ENCODE measurements around the gene PRAF2.
A peak's percentile ranks its signal among the peaks of the same experiment; 100 is the strongest.

The PRAF2 gene

DNA sequence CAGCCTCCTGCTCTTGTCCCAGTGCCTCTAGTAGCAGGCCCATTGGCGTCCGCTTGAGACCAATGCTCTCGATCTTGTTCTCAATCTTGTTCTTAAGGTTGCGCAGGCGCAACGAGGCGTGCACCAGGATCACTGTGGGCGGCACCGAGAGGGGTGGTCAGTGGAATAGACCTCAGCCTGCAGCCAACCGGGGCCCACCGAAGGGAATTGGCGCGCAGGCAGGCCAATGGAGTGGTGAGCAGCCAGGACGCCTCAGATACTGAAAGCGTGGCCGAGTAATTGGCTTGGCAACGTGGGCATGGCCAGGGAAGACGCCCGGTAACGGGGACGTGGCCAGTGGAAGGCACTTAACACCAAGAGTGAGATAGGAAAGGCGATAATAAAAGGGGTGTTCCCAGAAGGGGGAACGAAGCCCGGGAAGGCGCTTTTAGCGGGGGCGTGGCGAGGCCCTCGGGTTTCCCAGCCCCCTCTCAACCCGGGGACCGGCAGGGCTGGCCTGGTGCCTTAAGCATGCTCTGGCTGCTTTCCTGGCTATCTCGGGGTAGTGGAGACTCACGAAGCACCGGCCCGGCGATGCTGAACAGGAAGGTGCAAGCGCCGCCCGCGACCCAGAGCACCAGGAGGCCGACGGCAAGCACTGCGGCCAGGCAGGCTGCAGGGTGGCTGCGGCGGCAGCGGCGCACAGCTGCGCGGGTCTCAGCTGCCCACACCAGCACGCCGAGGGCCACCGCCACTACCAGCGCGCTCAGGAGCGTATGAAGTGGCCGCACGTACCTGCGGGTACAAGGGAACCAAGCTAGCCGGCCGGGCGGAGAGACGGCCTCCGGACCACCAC lies 1.7 kb downstream of the PRAF2 start:
- DNase-seq, result no peak

DNA sequence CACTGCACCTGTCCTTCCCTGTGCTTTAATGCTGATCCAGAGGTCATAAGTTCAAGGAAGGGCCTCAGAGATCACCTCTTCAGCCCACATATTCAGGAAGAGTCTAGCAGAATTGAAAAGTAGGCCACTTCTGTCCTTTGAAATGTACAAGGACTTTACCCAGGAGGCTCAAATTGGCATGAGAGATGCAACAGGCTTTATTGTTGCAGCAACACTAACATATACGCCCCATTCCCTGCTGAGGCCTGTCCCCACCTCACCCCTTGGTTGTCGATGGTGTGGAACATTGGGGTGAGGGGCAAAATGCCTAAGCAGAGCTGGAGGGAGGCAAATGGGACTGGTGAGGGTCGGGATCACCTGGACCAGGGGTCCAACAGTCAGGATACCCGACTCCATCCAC lies 2.8 kb downstream of the PRAF2 start:
- DNase-seq, result no peak

DNA sequence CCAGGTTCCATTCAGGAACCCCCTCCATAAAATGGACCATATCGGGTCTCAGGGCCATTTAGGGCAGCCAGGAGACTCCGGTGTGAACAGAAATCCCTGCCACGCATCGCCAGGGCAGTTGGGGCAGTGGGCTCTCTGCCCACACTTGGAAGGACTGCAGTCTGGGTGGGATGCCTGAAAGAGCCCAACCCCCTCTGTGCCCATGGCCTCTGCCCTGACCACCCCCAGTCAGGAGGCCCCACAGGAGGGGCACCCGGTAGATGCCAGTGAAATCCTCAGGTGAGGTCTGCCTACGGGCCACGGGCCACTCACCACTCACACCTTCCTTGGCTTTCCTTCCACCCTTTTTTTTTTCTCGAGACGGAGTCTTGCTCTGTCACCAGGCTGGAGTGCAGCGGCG lies 4.8 kb downstream of the PRAF2 start:
- DNase-seq, result no peak

DNA sequence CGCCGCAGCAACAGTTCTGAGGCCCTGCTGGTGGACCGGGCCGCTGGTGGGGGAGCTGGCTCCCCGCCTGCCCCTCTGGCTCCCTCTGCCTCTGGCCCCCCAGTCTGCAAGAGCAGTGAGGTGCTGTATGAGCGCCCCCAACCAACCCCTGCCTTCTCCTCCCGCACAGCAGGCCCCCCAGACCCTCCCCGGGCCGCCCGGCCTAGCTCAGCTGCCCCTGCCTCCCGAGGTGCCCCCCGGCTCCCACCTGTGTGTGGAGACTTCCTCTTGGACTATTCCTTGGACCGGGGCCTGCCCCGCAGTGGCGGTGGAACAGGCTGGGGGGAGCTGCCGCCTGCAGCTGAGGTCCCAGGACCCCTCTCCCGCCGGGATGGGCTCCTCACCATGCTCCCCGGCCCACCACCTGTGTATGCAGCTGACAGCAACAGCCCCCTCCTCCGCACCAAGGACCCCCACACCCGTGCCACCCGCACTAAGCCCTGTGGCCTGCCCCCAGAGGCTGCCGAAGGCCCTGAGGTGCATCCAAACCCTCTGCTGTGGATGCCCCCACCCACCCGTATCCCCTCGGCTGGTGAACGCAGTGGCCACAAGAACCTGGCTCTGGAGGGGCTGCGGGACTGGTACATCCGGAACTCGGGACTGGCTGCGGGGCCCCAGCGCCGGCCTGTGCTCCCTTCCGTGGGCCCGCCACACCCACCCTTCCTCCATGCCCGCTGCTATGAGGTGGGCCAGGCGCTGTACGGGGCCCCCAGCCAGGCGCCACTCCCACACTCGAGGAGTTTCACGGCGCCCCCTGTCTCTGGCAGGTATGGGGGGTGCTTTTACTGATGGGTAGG lies 6.3 kb downstream of the PRAF2 start:
- DNase-seq, result no peak

DNA sequence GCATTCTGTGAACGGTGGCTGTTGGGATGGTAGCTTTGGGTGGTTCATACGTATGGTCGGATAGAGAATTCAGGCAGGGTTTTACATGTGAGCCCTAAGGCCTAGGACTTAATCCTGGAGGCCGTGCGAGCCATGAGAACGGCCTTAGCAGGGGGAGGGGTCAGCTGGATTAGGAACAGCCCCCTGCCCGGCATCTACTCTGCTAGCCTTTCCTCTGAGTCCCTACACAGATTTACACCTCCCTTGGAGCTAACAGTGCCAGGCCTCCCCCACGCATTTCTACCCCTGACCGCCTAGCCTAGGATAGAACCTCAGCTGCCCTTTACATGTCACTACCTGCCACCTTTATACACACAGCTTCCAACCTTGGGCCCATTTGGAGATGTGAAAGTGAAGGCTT lies 7.1 kb downstream of the PRAF2 start:
- DNase-seq, result no peak

DNA sequence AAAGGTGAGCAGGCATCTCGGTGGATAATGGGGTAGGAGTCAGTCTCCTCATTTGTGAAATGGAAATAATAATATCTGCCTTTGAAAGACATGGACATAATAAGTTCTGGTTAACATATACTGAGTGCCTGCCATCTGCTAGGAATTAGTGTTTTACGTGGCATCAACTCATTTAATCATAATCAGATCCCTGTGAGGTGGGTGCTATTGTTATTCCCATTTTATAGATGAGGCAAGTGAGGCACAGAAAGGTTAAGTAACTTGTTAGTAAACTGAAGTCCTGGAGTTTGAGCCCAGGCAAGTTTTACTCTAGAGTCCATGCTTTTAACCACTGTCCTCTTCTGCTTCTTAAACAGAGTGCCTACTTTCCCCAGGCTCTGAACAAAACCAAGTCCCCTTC lies 7.5 kb downstream of the PRAF2 start:
- no peak for DNase-seq

DNA sequence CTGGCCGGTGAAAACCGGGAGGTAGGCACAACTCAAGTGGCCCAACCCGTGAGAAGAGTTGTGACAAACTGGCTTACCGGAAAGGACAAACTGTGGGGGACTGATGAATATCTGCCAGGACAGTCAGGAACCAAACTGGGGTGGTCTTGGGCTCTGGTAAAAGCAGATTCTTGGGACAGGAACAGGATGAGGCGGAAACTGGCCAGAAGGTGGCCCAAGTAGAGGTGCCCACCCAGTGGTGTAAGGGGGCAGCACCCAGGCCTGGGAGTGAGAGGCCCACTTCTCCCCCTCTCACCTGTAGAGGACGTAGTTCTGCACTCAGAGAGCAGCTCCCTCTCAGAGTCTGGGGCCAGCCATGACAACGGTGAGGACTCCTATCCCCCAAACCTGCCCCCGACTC lies 9.1 kb downstream of the PRAF2 start:
- DNase-seq, result no peak

DNA sequence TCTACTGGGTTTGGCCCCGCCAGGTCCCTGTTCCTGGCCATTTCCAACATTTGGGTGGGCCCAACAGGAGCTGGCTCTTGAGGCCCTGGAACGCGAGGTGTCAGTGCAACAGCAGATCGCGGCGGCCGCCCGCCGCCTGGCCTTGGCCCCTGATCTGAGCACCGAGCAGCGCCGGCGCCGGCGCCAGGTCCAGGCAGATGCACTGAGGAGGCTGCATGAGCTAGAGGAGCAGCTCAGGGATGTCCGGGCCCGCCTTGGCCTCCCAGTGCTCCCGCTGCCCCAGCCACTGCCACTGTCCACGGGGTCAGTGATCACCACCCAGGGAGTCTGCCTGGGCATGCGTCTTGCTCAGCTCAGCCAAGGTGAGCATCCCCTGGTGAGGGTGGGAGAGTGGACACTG lies 9.5 kb downstream of the PRAF2 start:
- no peak for DNase-seq

DNA sequence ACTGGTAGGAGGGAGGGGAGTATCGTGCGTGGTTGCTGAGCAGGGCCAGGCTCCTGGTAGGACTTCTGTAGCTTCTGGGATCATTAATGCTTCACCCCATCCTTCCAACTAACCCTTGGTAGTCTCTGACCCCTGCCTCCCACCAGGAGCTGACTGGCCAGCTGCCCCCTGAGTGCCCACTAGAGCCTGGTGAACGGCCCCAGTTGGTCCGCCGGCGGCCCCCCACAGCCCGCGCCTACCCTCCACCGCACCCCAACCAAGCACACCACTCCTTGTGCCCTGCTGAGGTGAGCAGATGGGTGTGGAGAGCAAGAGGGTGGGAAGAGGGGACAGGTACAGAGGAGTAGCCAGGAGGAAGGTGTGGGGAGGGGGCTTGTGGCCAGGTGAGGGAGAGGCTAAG lies 10.1 kb downstream of the PRAF2 start:
- DNase-seq, result no peak

DNA sequence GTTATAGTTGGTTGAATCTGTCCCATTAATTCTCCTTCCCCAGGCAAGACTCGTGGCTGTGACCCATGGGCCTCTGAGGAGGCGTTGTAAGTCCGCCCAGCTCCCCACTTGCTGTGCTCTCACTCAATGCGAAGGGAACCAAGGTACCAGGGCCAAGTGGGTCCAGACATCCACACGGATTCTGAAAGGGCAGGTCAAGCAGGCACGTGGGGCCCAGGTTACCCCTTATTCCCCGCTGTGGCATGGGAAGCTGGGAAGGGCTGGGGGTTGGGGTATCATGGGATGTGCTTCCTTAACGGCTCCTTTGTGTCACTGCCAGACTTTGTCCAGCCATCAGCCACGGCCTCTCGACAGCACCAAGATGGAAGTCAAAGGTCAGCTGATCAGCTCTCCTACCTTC lies 11.9 kb downstream of the PRAF2 start:
- no peak for DNase-seq

DNA sequence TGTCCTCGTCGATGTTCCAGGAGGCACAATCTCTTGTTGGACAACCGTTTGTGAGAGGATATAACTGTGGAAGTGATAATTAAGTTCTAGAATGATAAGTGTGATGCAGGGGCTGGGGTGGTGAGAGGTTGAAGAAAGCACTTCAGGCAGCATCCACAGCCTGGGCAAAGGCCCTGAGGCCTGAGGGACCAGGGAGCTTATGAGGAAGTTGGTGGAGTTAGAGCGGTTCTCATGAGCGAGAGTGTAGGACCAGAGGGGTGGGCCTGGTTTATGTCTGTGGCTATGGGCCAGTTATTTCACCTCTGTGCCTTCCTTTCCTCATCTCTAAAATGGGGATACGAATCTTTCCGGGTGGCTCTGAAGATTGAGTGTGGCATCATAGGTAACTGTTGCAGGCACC lies 12.3 kb downstream of the PRAF2 start:
- DNase-seq, result no peak

DNA sequence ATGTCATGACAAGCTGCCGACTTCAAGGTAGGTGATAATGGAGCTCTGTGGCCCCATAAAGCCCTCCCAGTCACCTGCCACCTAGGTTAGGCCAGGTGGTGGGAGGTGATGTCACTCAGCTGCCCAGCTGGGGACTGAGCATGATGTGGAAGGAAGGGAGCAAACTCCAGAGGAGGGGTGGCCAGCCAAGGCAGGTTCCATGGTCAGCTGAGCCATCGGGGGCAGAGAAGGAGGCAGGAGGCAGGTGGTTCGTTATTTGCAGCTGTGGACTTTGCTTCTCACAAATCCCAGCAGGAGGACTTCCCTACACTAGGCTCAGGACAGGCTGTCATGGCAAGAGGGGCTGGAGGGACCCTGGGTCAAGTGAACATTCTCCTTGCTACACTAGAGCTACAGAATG lies 12.9 kb downstream of the PRAF2 start:
- DNase-seq, result no peak

DNA sequence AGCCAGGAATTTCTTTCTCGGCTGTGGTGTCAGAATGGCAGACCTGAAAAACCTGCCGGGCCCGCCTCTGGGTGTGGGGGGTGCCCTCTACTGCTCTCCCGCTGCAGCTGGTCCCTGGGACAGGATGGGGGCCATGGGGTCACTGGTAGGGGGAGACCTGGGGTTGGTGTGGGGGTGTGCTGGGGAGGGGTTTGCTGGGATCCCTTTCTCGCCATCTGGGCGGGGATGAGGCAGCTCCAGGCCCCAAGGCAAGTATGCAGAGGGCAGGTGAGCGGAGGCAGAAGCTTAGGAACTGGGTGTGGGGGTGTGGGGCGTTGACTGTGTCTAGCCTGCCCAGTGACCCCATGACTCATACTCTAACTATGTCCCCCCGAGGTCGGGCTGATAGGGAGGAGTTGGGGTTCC lies 14.1 kb downstream of the PRAF2 start:
- no peak for DNase-seq

DNA sequence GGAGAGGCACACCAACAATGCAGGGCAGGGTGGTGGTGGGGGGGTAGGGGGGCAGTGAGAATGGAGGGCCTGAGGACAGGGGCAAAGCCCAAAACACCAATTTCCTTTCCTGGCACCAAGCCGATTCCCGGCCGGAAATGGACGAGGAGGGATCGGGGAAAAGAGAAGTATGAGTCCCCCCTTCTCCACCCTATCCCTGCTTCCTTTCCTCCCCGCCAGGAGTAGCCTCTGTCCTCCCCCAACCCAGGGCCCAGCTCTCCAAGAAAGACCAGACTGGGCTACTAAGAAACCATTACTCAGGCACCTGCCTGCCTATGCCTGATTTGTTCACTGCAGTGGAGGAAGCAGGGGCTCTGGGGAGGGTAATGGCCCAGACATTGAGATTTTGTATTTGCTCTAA lies 14.6 kb downstream of the PRAF2 start:
- no peak for DNase-seq

DNA sequence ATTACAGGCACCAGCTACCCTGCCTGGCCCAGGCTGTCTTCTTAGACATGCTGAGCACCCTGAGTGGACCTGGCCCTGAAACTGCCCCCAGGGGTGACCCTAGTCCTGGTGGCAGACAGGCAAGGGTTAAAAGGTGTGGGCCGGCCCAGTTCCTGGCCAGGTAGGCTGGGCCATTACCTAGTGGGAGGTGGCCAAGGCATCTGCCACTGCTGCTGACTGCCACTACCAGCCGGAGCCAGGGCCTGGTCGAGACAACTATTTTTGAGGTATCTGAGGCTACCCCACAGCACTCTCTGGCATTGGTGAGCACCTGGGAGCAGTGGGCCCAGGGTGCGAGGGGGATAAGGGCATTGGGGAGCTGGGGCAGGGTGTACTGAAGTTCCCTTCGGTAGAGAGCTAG lies 15.0 kb downstream of the PRAF2 start, which contains the start of gene CCDC120:
TSS of gene CCDC120 (plus strand) at position 206 of the 400 bp plus-strand sequence. CDS start 3,043 bp downstream, outside the sequence.
- DNase-seq, result no peak

DNA sequence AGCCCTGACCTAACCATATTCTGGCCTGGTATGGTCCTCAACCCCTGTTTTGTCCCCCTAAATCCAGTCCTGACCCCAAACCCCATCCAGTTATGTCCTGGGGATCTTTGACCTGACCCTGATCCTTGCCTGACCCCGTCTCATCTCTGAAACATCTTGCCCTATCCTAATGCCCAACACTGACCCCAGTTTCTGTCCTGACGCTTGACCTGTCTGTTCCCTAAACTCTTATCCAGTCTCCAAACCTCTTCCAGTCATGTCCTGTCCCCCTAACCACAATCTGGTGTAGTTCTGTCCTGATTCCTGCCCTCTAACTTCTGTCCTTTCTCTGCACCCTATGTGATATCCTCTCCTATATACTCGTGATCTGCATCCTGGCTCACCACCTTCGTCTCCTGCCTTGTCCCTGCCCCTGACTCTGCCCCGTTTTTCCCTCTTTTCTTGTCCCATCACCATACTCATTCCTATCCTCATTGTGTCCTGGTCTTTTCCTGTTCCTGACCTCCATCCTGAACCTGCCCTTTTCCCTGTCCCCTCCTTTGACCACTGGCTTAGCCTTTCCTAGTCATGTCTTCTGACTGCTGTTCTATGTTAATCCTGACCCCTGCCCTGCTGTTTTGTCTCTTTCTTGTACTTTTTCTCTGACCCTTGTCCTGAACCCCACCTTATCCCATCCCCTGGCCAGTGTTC lies 19.6 kb downstream of the PRAF2 start:
- DNase-seq, result no peak

DNA sequence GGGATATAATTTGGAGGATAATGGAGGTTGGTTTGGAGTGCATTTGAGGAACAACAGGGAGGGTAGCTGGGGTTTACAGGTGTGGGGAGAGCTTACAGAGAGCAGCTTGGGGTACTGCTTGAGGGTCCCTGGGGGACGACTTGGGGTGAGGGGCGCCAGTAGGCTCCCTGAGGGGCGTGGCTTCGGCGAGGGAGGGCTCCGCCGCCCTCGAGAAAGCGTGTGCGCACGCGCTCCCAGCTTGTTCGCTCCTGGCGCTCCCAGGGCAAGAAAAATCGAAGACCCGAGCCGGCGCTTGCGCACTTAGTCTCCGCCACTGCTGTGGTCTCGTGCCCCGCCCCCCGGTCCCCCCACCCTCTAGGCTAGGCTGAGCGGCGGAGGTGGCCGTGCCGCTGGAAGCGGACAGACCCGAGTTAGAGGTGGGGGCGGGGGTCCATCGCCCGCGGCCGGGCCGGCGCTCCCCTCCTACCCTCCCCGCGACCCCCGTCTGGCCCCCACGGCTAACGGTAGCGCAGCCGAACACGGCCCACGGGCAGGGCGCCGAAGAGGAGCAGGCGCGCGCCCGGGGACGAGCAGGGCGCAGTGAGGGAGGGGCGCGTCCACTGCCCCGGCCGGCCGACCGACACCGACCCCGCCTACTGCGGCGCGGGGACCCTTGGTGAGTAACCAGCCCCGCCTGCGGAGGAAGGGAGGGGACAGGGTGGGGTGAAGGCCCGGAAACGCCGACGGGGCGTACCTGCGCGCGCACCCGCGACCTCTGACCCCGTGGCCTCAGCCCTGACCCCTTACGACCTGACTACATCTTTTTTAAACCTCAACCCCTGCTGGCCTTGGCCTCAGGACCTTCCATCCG lies 20.4 kb downstream of the PRAF2 start:
- peak; percentile 31 for DNase-seq

DNA sequence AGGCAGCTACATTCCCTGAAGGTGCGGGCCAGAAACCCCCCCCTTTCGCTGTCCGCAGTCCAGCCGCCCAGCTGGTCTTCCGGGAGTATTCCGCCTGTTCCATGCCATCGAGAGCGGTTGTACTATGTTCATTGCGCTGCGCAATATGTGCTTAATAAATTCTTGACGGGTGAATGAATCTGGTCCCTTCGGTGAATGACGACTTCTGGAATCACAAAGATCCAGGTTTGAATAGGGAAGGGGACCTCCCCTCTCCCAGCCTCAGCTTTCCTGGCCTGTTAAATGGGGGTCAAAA lies 29.9 kb downstream of the PRAF2 start:
- DNase-seq, result no peak

DNA sequence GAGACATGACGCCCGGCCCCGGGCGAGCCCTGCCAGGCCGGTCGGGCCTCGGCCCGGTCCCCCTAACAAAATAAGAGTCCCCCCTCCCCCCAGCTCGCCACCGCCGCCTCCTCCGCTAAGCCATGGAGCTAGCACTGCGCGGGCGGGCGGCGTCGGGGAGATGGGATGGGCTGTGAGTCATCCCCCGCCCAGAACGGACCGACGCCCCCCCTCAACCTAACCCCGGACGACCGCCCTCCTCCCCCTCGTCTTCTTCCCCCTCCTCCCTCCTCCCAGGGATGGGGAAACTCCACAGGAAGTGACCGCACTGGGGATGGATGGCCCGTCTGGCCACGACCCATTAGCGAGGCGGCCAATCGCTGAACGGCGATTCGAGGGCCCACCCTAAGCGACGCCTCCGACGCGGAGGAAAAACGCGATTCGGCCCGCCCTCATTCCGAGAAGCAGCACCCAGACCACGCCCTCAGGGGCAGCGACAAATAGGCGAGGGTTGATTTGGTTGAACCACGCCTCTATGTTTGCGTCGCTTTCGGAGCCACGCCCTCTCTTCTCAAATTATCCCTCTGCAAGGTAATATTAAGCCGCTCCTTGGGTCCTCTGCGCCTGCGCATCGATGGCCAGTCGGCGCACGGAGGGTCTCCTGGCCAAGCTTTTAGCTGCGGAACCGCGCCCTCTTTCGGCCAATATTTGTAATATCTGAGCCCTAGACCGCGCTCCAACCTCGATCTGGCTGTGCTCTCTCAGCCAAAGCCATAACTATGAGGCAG lies 30.4 kb downstream of the PRAF2 start, which contains the start of gene TFE3:
TSS of gene TFE3 (minus strand) at position 138 of the 767 bp plus-strand sequence. CDS start at position 7, 131 bp downstream.
- peak; percentile 75 for DNase-seq

DNA sequence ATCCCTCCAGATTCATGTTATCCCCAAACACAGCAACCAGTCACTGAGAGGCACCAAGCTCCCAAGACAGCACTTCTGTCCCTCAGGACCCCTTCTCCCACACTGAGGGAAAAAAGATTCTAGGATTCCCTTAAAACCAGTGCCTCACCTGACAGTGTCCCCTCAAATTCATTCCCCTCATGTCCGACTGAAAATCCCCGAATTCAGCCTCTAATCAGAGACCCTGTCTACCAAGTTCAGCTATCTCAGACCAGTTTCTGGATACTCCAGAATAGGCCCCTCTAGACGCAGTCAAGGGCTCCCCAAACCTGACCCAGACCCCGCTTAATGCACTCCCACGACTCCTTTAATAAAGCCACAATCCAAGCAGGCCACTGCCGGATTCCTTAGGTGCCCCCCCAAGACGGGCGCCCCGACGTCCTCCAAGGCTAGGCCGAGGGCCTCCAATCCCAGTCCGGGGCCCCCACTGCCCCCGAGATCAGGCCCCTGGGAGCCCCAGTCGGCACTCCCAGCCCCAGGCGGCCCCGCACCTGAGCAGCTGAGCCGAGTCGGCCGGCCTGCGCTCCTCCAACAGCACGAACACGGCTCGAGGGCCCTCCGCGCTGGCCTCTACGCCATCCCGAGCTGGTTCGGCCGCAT lies 31.1 kb downstream of the PRAF2 start:
- DNase-seq, result no peak

Measured in KG1 (cell line).